GM23338 (cell line): ENCODE results near the gene PARD3.

Experiments
- CREB1 ChIP-seq: fragments of 250-450 bp; sonication (Bioruptor Pico); IDR thresholded peaks from 2 replicates; pipeline ENCODE4 v1.5.0; 2020; ENCODE audit warnings: low read depth, mild to moderate bottlenecking, moderate library complexity
- CTCF ChIP-seq, 2 experiments: fragments of 200-600 bp in 1 of 2; sonication (generic) in 1 of 2; conservative IDR thresholded peaks; 2 replicates each; pipeline versions ENCODE4 v1.5.1 to v1.6.1; 2016 to 2017; ENCODE audit warnings: antibody characterized with exemption in 2 of 2, low read depth in 2 of 2, mild to moderate bottlenecking in 2 of 2, moderate library complexity in 1 of 2
- ETS1 ChIP-seq: IDR thresholded peaks from 2 replicates; pipeline ENCODE4 v1.6.1; 2016; ENCODE audit warnings: antibody characterized with exemption
- EZH2 ChIP-seq: fragments of 200-600 bp; sonication (generic); IDR thresholded peaks from one replicate; pipeline ENCODE4 v1.8.0; 2017; ENCODE audit warnings: antibody characterized with exemption, mild to moderate bottlenecking, low read depth; ENCODE audit not compliant: unreplicated experiment
- EZH2phosphoT487 ChIP-seq: fragments of 200-600 bp; sonication (generic); IDR thresholded peaks from one replicate; pipeline ENCODE4 v1.8.1; 2018; ENCODE audit warnings: antibody characterized with exemption; ENCODE audit not compliant: unreplicated experiment
- JUNB ChIP-seq: IDR thresholded peaks from one replicate; pipeline ENCODE4 v1.6.1; 2016; ENCODE audit warnings: antibody characterized with exemption; ENCODE audit not compliant: unreplicated experiment
- POLR2AphosphoS5 ChIP-seq: IDR thresholded peaks from 2 replicates; pipeline ENCODE4 v1.6.1; 2016; ENCODE audit warnings: antibody characterized with exemption, low read depth

- TF ChIP-seq ETS1: no peak
- TF ChIP-seq POLR2AphosphoS5: no peak
- TF ChIP-seq CTCF (conservative IDR thresholded peaks at IDR 0.05; ENCODE audit: low read depth in 2 of 2): no peak
- TF ChIP-seq JUNB: no peak
- no peak for TF ChIP-seq EZH2
- TF ChIP-seq EZH2phosphoT487: no peak
- no peak for TF ChIP-seq CREB1 (CRISPR knock-in tag)
These were observed 533.2 kb downstream of the PARD3 start for GRCh38 chr10:34281661-34282582.
